PC-9 (cell line): ENCODE data around the gene RRBP1. TPM values are rescaled to one million over a fixed set of nuclear protein-coding genes. Genes with fewer than 3 reads are reported as not detected.

Experiments
- BruUV-seq: library from RNA; stranded (reverse); fragments of 400-500 nt; replicated peaks from 2 replicates; lab custom pipeline; 2021; lab: Mats Ljungman, UMichigan
- CTCF ChIA-PET: fragments of 300-600 bp; sonication (Branson Sonifier 250); formaldehyde crosslinking; loops from one replicate; lab custom pipeline; 2022; ENCODE audit warnings: antibody characterized with exemption; lab: Charles Lee
- POLR2A ChIA-PET: fragments of 300-600 bp; sonication (Branson Sonifier 250); formaldehyde crosslinking; loops from one replicate; lab custom pipeline; 2022; ENCODE audit warnings: antibody characterized with exemption; ENCODE audit not compliant: unreplicated experiment; lab: Charles Lee
- DNase-seq, 2 experiments: peaks; one replicate each; pipeline versions ENCODE4 v3.0.0 to v3.0.0-alpha.2; 2015 to 2022; ENCODE audit warnings: mixed read lengths in 1 of 2
- H2AFZ ChIP-seq: fragments of 200-600 bp; sonication (generic); 2 replicates; pipeline ENCODE4 v1.8.1; 2017; ENCODE audit warnings: antibody characterized with exemption
- H3F3A ChIP-seq: fragments of 200-600 bp; sonication (generic); 2 replicates; pipeline ENCODE4 v1.8.1; 2017; ENCODE audit warnings: antibody characterized with exemption, mild to moderate bottlenecking, low read depth; ENCODE audit not compliant: insufficient read depth
- H3K27ac ChIP-seq: fragments of 200-600 bp; sonication (generic); 2 replicates; pipeline ENCODE4 v1.6.1; 2016; ENCODE audit warnings: mixed run types
- H3K27me3 ChIP-seq: fragments of 200-600 bp; sonication (generic); 2 replicates; pipeline ENCODE4 v1.6.1; 2016; ENCODE audit warnings: low read depth, mixed run types; ENCODE audit not compliant: insufficient read depth
- H3K36me3 ChIP-seq: fragments of 200-600 bp; sonication (generic); 2 replicates; pipeline ENCODE4 v1.6.1; 2016; ENCODE audit warnings: low read depth, mixed run types
- H3K4me1 ChIP-seq: fragments of 200-600 bp; sonication (generic); replicated peaks from 2 replicates; pipeline ENCODE4 v1.6.1; 2016; ENCODE audit warnings: mixed run types; ENCODE audit not compliant: insufficient read depth
- H3K4me2 ChIP-seq: fragments of 200-600 bp; sonication (generic); 2 replicates; pipeline ENCODE4 v1.6.1; 2017; ENCODE audit warnings: mixed run types
- H3K4me3 ChIP-seq: fragments of 200-600 bp; sonication (generic); 2 replicates; pipeline ENCODE4 v1.6.1; 2016; ENCODE audit warnings: mixed run types
- H3K79me2 ChIP-seq: fragments of 200-600 bp; sonication (generic); 2 replicates; pipeline ENCODE4 v1.6.1; 2017; ENCODE audit warnings: low read depth, mixed run types
- H3K9me2 ChIP-seq: fragments of 200-600 bp; sonication (generic); 2 replicates; pipeline ENCODE4 v1.8.1; 2017; ENCODE audit warnings: mild to moderate bottlenecking; ENCODE audit not compliant: insufficient read depth
- H3K9me3 ChIP-seq: fragments of 200-600 bp; sonication (generic); 2 replicates; pipeline ENCODE4 v1.8.1; 2016; ENCODE audit warnings: low read depth; ENCODE audit not compliant: insufficient read depth
- H4K20me1 ChIP-seq: fragments of 200-600 bp; sonication (generic); 2 replicates; pipeline ENCODE4 v1.8.1; 2017; ENCODE audit not compliant: insufficient read depth
- CTCF ChIP-seq: fragments of 200-600 bp; sonication (generic); conservative IDR thresholded peaks from 2 replicates; pipeline ENCODE4 v1.6.1; 2017; ENCODE audit warnings: mixed run types, antibody characterized with exemption, mild to moderate bottlenecking, moderate library complexity
- EZH2 ChIP-seq: fragments of 200-600 bp; sonication (generic); IDR thresholded peaks from 2 replicates; pipeline ENCODE4 v1.8.0; 2017; ENCODE audit warnings: antibody characterized with exemption, low read depth
- intact Hi-C: fragments of 100-400 bp; cut with micrococcal nuclease; formaldehyde crosslinking; loops from one replicate; pipeline ENCODE4 v1.10.0; 2022; ENCODE audit not compliant: unreplicated experiment
- total RNA-seq: library from RNA; stranded (reverse); gene quantifications from 2 replicates; pipeline ENCODE4 v1.2.3, GENCODE V29; 2021

Gene RRBP1
- total RNA-seq, 1 experiment from 2014 or later, result 144 TPM

GRCh38 chr20:17630151-17630805, 51.8 kb downstream of the RRBP1 start:
- no peak for TF ChIP-seq EZH2
- no peak for TF ChIP-seq CTCF
- Histone ChIP-seq H3K9me2 (no peaks in the 10 kb centered on the region), H3K9me3 (no peaks in the 10 kb centered on the region), H4K20me1 (no peaks in the 10 kb centered on the region), H3K27me3 (no peaks in the 10 kb centered on the region), H2AFZ (no peak overlapping the region), H3K4me1 (no peaks in the 10 kb centered on the region), H3K27ac (no peak overlapping the region), H3K36me3 (0 out of 2 replicates have a peak, but pooled peaks cover 4% of the 10 kb centered on the region), H3K79me2 (no peaks in the 10 kb centered on the region), H3K4me2 (no peak overlapping the region), H3K4me3 (no peak overlapping the region), H3F3A (no peaks in the 10 kb centered on the region)
- POLR2A ChIA-PET, result interaction anchor here (0.6 kb wide), 1 partner anchor 936 kb away, joined by 4 read pairs; no protein-coding TSS in a partner anchor
- CTCF ChIA-PET, result no interaction called here
- DNase-seq, result no peak
- no TSS peak for BruUV-seq
- intact Hi-C loops, result no loop called here

GRCh38 chr20:17629678-17630089, 52.4 kb downstream of the RRBP1 start:
- Histone ChIP-seq H3K9me2 (no peaks in the 10 kb centered on the region), H2AFZ (no peak overlapping the region), H3K27ac (no peak overlapping the region), H3K4me2 (no peak overlapping the region), H3K27me3 (no peaks in the 10 kb centered on the region), H3K79me2 (no peaks in the 10 kb centered on the region), H3K4me3 (no peak overlapping the region), H3K36me3 (0 out of 2 replicates have a peak, but pooled peaks cover 4% of the 10 kb centered on the region), H3K4me1 (no peaks in the 10 kb centered on the region), H3K9me3 (no peaks in the 10 kb centered on the region), H3F3A (no peaks in the 10 kb centered on the region), H4K20me1 (no peaks in the 10 kb centered on the region)
- DNase-seq, result no peak
- intact Hi-C loops, result no loop called here
- BruUV-seq, result no TSS peak
- POLR2A ChIA-PET, result no interaction called here
- CTCF ChIA-PET, result no interaction called here
- TF ChIP-seq CTCF (no peak), EZH2 (no peak)

- no peaks in the 10 kb centered on the region for H4K20me1 ChIP-seq
Measured at GRCh38 chr20:17629025-17629424, 53.0 kb downstream of the RRBP1 start.

More at GRCh38 chr20:17629025-17629424, 53.0 kb downstream of the RRBP1 start:
- intact Hi-C loops, result no loop called here
- POLR2A ChIA-PET, result interaction anchor here (0.6 kb wide), 1 partner anchor 19 kb away, joined by 6 read pairs; no protein-coding TSS in a partner anchor
- DNase-seq, result no peak
- CTCF ChIA-PET, result no interaction called here
- H3K9me2 ChIP-seq, result no peaks in the 10 kb centered on the region
- H3K36me3 ChIP-seq, result 0 out of 2 replicates have a peak, but pooled peaks cover 4% of the 10 kb centered on the region
- no peaks in the 10 kb centered on the region for H3K9me3 ChIP-seq
- no peaks in the 10 kb centered on the region for H3K4me1 ChIP-seq
- no peaks in the 10 kb centered on the region for H3K27me3 ChIP-seq
- no peak overlapping the region for H2AFZ ChIP-seq
- no peaks in the 10 kb centered on the region for H3K79me2 ChIP-seq
- no peaks in the 10 kb centered on the region for H3F3A ChIP-seq
- no peak overlapping the region for H3K27ac ChIP-seq
- no peak overlapping the region for H3K4me2 ChIP-seq
- H3K4me3 ChIP-seq, result no peak overlapping the region
- no peak for TF ChIP-seq EZH2
- no peak for TF ChIP-seq CTCF
- no TSS peak for BruUV-seq
